SU-DHL-6 (cell line): Measurements from ENCODE around the gene PLA2G5.

Experiments used
- H2AFZ ChIP-seq: fragments of 200-600 bp; sonication (generic); 2 replicates; pipeline ENCODE4 v1.6.1; 2014; ENCODE audit warnings: low read depth, mild to moderate bottlenecking, moderate library complexity, mixed read lengths, antibody characterized with exemption, low read length; ENCODE audit not compliant: severe bottlenecking
- H3F3A ChIP-seq: fragments of 200-600 bp; shearing (Covaris generic); 2 replicates; pipeline ENCODE4 v1.6.0; 2016; ENCODE audit warnings: antibody characterized with exemption, mild to moderate bottlenecking; ENCODE audit not compliant: insufficient read depth
- H3K27ac ChIP-seq: fragments of 200-600 bp; sonication (generic); 2 replicates; pipeline ENCODE4 v1.5.1; 2016; ENCODE audit warnings: low read depth, mild to moderate bottlenecking, low read length, moderate library complexity, mixed read lengths
- H3K27me3 ChIP-seq: fragments of 200-600 bp; sonication (generic), shearing (Covaris generic); 2 replicates; pipeline ENCODE4 v1.6.0; 2014; ENCODE audit warnings: mild to moderate bottlenecking, low read length
- H3K36me3 ChIP-seq: fragments of 200-600 bp; sonication (generic); 2 replicates; pipeline ENCODE4 v1.6.1; 2014; ENCODE audit warnings: mild to moderate bottlenecking, low read length, mixed read lengths
- H3K4me2 ChIP-seq: fragments of 300-600, 200-600 bp; shearing (Covaris generic), sonication (generic); 2 replicates; pipeline ENCODE4 v1.6.0; 2014; ENCODE audit warnings: low read length, low read depth, mild to moderate bottlenecking; ENCODE audit not compliant: poor library complexity, severe bottlenecking
- H3K4me3 ChIP-seq: fragments of 200-600 bp; sonication (generic); 2 replicates; pipeline ENCODE4 v1.5.1; 2014; ENCODE audit warnings: antibody characterized with exemption, low read length, mild to moderate bottlenecking, mixed read lengths; ENCODE audit not compliant: insufficient read depth, poor library complexity, severe bottlenecking
- H3K79me2 ChIP-seq: fragments of 200-600 bp; sonication (generic); 2 replicates; pipeline ENCODE4 v1.6.1; 2014; ENCODE audit warnings: mild to moderate bottlenecking, low read length, moderate library complexity; ENCODE audit not compliant: insufficient read depth
- H3K9ac ChIP-seq: fragments of 200-600 bp; sonication (generic); 2 replicates; pipeline ENCODE4 v1.7.0; 2014; ENCODE audit warnings: mild to moderate bottlenecking, low read length
- H3K9me2 ChIP-seq: fragments of 200-600 bp; sonication (generic); replicated peaks from 2 replicates; pipeline ENCODE4 v1.6.1; 2014; ENCODE audit warnings: low read length; ENCODE audit not compliant: insufficient read depth
- H3K9me3 ChIP-seq: fragments of 200-600 bp; sonication (generic); 2 replicates; pipeline ENCODE4 v1.6.1; 2014; ENCODE audit warnings: low read length, mixed read lengths; ENCODE audit not compliant: insufficient read depth
- H4K20me1 ChIP-seq: fragments of 200-600 bp; sonication (generic); 2 replicates; pipeline ENCODE4 v1.6.1; 2014; ENCODE audit warnings: low read depth, mild to moderate bottlenecking, antibody characterized with exemption, low read length, moderate library complexity, mixed read lengths
- EZH2phosphoT487 ChIP-seq: fragments of 200-600 bp; sonication (generic), shearing (Covaris generic); conservative IDR thresholded peaks from 2 replicates; pipeline ENCODE4 v1.6.1; 2018; ENCODE audit warnings: mild to moderate bottlenecking, antibody characterized with exemption, low read length, moderate library complexity, mixed read lengths
- TF ChIP-seq, protein P1 (sequence below): fragments of 200-600 bp; sonication (generic); IDR thresholded peaks from one replicate; pipeline ENCODE4 v1.5.1; 2017; ENCODE audit warnings: antibody characterized with exemption, mild to moderate bottlenecking, low read length, moderate library complexity; ENCODE audit not compliant: insufficient read depth, poor library complexity, severe bottlenecking

Gene PLA2G5

DNA sequence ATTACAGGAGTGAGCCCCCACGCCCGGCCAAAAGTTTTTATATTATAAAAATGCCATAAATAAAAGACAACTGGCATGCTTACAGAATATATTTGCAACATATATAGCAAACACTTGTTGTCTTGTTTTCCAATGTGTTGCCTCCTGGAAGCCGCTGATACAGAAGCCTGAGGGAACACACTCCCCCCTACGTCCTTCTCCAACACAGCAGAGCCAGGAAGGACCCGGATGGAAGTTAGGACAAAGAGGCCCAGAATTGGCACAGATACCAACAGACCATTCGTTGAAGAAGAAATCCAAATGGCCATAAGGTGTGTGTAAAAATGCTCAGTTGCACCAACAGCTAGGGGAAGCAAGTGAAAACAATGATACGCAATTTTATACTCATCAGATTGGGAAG, 1.3 kb upstream of the PLA2G5 start:
- Histone ChIP-seq H3K9me3 (no peaks in the 10 kb centered on the region), H3K4me3 (no peak overlapping the region), H3K9me2 (no peaks in the 10 kb centered on the region), H3K27me3 (no peaks in the 10 kb centered on the region), H3K27ac (no peak overlapping the region), H3F3A (no peaks in the 10 kb centered on the region), H3K79me2 (no peaks in the 10 kb centered on the region), H2AFZ (no peak overlapping the region), H3K4me2 (no peak overlapping the region), H4K20me1 (no peaks in the 10 kb centered on the region), H3K36me3 (no peaks in the 10 kb centered on the region), H3K9ac (no peak overlapping the region)
- TF ChIP-seq EZH2phosphoT487 = no peak
- TF ChIP-seq, protein P1, sequence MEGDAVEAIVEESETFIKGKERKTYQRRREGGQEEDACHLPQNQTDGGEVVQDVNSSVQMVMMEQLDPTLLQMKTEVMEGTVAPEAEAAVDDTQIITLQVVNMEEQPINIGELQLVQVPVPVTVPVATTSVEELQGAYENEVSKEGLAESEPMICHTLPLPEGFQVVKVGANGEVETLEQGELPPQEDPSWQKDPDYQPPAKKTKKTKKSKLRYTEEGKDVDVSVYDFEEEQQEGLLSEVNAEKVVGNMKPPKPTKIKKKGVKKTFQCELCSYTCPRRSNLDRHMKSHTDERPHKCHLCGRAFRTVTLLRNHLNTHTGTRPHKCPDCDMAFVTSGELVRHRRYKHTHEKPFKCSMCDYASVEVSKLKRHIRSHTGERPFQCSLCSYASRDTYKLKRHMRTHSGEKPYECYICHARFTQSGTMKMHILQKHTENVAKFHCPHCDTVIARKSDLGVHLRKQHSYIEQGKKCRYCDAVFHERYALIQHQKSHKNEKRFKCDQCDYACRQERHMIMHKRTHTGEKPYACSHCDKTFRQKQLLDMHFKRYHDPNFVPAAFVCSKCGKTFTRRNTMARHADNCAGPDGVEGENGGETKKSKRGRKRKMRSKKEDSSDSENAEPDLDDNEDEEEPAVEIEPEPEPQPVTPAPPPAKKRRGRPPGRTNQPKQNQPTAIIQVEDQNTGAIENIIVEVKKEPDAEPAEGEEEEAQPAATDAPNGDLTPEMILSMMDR = no peak

DNA sequence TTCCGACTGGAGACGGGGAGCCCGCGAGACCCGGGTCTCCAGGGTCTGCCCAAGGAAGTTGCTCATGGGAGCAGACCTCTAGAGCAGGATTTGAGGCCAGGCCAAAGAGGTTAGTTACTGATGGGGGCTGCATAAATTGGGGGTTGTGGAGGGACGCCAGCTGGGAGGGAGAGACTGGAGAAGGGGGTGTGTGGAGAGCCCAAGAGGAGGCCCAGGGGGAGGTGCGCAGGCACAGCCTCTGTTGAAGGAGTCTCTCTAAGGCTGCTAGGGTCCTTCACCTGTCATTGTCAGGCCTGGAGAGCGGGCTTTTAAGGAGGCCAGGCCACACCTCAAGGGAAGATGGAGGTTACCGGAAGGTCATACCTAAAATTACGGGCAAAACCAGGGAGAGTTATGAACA, 363 bp downstream of the PLA2G5 start:
- Histone ChIP-seq H3F3A (no peaks in the 10 kb centered on the region), H3K79me2 (no peaks in the 10 kb centered on the region), H3K9ac (no peak overlapping the region), H3K27me3 (no peaks in the 10 kb centered on the region), H2AFZ (no peak overlapping the region), H4K20me1 (no peaks in the 10 kb centered on the region), H3K36me3 (no peaks in the 10 kb centered on the region), H3K4me2 (no peak overlapping the region), H3K9me2 (no peaks in the 10 kb centered on the region), H3K4me3 (no peak overlapping the region), H3K9me3 (no peaks in the 10 kb centered on the region), H3K27ac (no peak overlapping the region)
- TF ChIP-seq, protein P1 = no peak
- TF ChIP-seq EZH2phosphoT487 = no peak

DNA sequence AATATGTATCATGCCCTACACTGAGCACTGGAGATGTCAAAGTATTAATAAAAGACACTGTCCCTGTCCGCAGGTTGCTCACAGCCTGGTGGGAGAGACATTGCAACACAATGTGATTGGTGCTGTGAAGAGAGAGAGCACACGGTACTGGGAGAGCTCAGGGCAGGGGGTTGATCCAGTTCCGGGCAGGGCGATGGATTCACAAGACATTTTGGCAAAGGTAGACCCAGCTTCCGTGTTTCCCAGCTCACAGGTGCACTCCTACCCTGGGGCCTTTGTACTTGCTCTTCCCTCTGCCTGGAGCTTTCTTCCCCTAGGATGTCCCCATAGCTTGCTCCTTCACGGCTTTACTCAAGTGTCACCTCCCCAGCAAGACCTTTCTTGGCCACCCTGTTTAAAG, 1.4 kb downstream of the PLA2G5 start:
- Histone ChIP-seq H3K27ac (no peak overlapping the region), H3F3A (no peaks in the 10 kb centered on the region), H3K9ac (no peak overlapping the region), H3K4me2 (no peak overlapping the region), H3K9me2 (no peaks in the 10 kb centered on the region), H3K9me3 (no peaks in the 10 kb centered on the region), H3K27me3 (no peaks in the 10 kb centered on the region), H2AFZ (no peak overlapping the region), H3K79me2 (no peaks in the 10 kb centered on the region), H3K4me3 (no peak overlapping the region), H3K36me3 (no peaks in the 10 kb centered on the region), H4K20me1 (no peaks in the 10 kb centered on the region)
- no peak for TF ChIP-seq EZH2phosphoT487
- TF ChIP-seq, protein P1 = no peak
